Measurements from ENCODE around the gene SMAD3.

GRCh38 chr15:67163180-67163579 lies 97.8 kb downstream of the SMAD3 start:
- no peak for TF ChIP-seq CBFB (IDR thresholded peaks at IDR 0.05; ENCODE audit: low read depth)
- no peak for TF ChIP-seq JUNB (IDR thresholded peaks at IDR 0.05)
- TF ChIP-seq GATAD2B (conservative IDR thresholded peaks at IDR 0.05; ENCODE audit: low read depth): no peak
